T1000 (cell line): ENCODE measurements around the gene DNAH6.

Source experiments
- DNase-seq: peaks from one replicate; lab custom pipeline; 2025; ENCODE audit warnings: mixed read lengths; lab: John Stamatoyannopoulos, UW

Gene DNAH6

DNA sequence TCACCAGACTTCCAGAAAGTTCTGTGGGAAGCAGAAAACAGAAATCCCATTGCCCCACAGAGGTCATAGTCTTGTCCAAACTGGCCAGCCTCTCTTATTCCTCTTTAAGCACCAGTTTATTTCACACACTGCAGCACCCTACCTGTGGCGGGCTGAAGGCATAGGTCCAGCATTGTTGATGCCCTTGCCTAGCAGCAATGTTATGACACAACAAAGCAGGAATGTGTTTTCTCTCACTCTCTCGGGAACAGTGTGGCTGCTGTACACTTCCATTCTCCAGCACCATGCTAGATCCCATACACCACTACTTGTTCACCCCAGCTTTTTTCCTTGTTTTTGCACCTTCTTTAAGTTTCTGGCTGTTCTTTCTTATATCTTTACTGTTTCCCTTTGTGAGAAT is 181.6 kb downstream of the DNAH6 start:
- DNase-seq = no peak

DNA sequence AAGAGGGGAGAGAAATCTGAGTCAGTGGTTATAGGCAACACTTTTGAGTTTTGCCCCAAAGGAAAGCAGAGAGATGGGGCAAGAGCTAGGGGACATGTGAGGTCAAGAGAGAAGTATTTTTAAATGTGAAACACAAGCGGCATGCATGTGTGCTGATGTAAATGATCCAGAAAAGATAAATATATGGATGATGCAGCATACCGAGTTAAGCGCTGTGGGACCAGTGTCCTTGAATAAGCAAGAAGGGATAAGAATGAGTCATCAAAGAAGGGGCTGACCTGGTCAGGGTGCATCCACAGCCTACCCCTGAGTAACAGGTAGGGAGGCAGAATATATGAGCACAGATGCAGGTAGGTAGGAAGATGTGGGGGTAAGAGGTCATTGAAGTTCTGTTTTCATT is 183.7 kb downstream of the DNAH6 start:
- no peak for DNase-seq

DNA sequence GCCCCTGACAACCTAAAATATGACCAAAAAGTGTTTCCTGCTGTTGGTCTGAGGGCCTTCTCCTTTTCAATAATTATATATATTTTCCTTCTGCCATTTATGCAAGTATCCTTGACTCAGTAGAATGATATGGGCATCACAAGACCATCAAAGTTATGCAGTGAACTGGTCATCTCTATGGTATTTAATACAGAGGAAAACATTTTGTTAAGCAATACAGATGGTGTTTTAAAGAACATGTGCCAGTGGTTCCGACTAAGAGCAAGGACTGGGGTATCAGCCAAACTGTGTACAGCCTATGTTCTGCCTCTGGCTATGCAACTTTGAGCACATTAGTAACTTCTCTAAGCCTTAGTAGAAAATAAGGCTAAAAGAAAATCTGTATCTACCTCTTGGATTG is 185.6 kb downstream of the DNAH6 start:
- peak; percentile 8 for DNase-seq

DNA sequence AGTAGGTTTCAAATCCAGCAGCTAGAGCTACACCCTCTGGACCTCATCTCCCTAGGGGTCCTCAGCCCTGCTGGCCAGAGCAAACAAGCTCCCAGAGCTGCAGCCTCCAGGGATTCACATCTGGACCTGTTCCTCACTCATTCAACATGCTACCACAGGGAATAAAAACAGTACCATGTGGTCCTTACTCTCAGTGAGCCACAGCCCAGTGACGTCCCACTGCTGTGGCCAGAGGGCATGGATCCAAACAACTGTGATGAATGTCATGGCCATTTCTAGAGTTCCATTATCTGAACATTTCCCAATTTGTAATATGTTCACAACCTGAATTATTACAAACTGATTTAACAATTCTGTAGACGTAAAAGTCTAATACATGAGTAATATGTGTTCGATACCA is 186.6 kb downstream of the DNAH6 start:
- no peak for DNase-seq

DNA sequence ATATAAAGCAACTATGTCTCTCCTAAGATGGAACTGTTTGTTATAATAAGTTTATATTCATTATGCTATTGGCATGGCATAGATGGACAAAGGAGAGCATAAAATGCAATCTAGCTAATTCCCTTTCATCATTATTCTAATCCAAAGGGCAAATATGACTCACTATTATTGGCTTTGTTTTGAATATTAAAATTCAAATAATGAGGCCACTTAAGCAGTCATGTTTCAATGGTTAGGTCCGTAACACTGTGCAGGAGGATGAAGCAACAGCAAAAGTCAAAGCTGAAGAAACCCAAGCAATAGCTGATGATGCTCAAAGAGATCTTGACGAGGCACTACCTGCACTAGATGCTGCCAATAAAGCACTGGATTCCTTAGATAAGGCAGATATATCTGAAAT is 187.5 kb downstream of the DNAH6 start:
- no peak for DNase-seq

DNA sequence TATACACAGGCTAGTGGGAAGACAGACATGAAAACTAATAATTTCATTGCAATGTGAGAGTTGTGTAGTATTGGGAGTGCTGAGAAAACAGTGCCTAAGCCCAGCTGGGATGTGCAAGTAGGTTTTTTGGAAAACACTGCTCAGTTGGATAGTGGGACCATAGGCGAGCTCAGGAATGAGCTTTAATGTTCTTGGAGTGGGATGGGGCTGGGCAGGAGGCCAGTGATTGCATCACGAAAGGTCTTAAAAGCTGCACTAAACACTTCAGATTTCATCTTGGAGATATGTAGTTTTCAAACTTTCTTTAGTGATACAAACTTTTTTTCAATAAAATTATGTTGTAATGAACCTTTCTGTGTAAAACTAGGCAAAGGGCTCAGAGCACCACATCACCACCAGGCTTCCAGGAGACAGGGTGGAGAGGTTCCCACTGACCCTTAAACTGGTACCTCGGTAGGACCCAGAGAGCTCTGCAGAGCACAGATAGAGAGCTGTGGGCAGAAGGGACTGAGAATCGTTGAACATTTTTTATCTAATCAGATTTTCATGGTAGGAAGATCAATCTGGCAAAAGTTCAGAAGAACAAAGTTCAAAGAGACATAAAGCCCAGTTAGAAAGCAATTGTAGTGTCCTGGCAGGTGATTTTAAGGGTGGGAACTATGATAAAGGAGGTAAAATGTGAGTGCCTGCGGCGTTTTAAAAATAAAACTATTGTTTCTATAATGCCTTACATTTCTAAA is 188.4 kb downstream of the DNAH6 start:
- no peak for DNase-seq

DNA sequence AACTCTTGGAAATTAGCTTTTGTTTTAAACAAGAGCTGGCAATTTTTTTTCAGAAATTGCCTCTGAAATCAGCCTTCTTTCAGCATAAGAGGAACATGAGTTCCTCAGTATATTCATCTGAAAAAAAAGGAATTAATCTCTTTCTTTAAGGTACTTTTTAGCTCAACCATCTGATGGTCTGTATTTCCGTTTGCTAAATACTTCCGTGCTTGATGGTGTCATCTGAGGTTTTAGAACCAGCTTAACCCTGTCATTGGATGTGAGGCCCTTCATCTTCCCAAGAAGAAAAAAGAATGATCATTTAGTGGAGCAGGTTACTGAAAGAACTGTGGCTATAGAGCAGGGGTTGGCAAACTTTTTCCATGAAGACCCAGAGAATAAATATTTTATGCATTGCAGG is 189.6 kb downstream of the DNAH6 start:
- DNase-seq = no peak

DNA sequence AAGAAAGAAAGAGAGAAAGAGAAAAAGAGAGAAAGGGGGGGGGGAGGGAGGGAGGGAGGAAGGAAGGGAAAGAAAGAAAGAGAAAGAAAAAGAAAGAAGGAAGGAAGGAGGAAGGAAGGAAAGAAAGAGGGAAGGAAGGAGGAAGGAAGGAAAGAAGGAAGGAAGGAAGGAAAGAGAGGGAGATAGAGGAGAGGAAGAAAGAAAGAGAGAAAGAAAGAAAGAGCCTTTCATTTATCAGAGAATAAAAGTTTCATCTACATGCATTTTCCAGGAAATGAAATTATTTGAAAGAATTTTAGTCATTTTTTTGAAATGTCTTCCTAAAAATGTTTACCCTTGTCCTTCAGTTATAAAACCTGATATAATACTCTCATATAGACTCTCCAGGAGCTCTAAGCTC is 192.1 kb downstream of the DNAH6 start:
- no peak for DNase-seq

DNA sequence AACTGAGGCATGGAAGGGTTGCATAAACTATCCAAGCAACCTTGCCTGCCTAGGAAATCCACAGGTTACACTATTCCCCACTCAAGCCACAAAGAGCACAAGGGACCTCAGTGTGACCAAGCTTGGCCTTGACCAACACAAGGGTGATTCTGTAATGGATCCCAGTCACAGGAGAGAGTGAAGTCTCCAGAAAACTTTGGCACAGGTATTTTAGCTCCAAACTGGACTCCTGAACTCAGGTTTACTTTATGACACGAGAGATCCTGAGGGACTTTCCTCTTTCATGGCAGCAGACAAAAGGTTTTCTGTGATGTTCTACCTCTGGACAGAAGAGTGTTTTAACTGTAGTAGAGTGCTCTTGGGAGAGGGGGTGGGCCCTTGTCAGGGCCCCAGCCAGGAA is 195.4 kb downstream of the DNAH6 start:
- DNase-seq = no peak

DNA sequence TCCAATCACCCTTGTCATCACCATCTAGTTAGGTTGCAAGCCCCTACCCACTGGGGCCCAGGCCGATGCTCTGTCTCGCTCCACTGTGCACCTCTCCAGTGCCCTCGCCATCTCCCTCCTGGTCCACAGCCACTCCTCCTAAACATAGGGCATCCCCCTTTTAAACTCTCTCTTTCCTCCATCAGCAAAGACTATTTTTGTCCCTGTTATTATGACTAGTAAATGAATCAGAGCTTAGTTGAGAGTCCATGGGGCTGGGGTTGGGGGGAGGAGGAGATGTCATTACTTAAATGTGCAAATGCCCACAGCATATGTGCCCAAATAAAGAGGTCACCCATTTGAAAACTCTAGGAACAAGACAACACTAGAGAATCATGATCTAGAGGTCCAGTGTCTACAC is 197.1 kb downstream of the DNAH6 start:
- no peak for DNase-seq

DNA sequence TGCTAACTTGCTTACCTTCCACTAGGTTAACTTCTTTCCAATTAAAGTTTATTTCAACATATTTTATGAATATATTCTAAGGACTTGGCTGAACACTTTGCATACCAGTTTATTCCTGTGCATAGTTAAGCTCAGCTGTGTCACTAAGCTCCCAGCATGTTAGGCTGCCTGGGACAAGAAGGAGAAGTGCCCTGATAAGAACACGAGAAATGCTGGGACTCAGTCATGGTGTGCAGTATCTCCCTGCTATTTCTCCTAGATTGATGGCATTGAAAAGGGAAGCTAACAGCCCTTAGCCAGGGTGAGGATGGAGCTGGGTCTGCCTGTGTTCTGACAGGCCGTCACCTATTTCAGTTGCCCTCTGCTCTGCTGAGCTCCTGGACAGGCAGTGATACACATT is 200.3 kb downstream of the DNAH6 start:
- DNase-seq = no peak

DNA sequence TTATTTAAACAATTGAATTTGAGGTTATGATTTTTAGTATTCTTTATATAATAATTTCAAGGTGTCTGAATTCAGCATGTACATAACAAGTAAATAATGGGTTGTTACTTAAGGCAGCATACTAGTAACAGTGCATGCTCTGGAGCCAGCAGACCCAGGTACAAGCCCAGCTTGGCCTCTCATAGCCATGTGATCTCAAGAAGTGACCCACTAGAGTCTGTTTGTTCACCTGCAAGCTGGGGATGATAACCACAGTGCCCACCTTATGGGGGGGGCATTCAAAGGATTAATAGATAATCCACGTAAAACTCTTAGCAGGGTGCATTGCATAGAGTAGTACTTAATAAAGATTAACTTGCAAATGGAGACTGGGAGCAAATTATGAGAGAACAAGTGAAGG is 201.0 kb downstream of the DNAH6 start:
- DNase-seq = no peak

DNA sequence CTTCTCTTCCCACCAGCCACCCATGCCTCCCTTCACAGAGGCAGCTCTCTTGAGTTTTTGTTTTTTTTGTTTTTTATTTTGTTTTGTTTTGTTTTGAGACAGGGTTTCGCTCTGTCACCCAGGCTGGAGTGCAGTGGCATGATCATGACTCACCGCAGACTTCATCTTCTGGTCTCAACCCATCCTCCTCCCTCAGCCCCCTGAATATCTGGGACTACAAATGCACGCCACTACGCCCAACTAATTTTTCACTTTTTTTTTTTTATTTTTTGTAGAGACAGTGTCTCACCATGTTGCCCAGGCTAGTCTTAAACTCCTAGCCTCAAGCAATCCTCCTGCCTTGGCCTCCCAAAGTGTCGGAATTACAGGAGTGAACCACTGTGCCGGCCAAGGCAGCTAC is 203.1 kb downstream of the DNAH6 start:
- DNase-seq = no peak

DNA sequence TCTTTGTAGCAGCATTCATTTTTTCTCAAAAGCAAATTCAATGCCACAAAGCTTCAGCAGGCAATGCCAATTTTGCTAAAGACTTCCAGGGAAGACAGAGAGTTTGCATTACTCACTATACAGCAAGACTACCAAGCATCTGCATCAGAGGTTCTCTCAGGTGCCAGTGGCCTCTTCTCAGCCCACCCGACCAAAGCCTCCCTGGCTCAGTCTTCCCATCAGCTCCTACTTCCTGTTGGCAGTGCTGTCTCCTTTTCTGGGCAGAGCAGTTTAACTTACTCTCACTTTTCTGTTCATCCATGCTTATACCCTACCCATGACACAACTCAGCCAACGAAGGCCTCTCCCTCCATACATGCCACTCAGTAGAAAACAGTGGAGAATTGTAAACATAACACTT is 207.5 kb downstream of the DNAH6 start:
- DNase-seq = no peak

DNA sequence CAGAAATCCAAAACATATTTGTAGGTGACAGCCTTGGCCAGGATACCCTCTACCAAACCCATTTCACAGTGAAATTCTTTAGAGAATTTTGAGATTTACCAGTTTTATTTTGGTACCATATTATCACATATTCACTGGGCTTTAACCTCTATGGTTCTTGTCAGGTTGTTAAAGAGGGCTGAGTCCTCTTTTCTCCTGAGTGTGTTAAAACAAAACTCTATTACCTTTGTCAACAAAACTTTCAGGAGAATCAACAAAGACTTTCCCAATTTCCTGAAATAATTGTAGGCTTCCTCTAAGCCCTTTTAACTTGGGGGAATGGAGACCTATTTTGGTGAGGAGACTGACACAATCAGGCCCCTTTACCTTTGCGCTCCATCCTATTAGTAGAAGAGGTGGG is 209.4 kb downstream of the DNAH6 start:
- DNase-seq = no peak

DNA sequence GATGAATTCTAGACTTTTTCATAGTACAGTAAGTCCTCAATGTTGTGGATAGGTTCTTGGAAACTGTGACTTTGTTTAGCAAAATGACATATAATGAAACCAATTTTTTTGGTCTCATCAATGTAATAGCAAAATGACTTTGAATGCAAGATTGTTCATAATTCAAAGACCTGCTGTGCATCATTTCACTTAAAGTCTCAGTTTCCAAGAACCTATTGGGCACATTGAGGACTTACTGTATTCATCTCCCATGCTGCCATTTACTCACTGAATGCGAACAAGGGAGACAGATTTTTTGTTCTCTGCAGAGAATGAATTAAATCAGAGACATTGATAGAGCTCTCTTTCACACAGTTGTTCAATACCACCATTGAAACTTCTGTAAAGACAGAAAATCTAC is 211.0 kb downstream of the DNAH6 start:
- DNase-seq = no peak

DNA sequence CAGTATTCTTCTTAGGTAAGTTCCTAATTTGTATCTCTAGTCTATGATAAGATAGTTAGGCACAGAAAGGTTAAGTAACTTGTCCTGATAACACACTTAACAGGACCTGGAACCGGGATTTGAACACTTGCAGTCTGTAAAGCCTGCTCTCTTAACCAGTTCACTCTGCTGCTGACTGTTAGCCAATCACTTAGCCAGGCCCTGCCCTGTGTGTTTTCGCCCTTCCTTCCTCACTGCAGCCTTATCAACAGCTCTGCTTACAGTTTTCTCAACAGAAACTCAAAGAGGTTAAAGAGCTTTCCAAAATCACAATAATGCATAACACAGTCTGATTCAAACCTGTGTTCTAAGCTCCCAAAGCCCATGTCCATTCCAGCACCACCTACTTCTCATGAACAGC is 212.9 kb downstream of the DNAH6 start:
- DNase-seq = no peak

DNA sequence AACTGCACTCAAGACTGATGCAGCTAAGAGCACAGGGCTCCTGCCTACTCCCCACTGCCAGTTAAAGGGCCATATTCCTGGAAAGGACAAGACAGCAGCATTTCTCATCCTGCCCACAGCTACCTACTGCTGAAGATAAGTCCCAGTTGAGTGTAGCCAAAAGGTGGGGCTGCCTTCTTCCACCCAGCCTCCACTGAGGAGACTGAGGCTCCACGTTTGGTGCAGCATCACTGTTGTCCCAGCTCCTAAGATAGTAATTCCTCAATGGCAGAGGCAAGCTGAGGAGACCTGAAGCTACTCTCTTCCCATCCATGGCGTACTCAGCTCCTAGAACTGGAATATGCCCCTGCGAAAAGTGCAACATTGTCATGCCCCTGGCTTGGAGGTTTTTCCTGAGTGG is 214.9 kb downstream of the DNAH6 start:
- DNase-seq = no peak

DNA sequence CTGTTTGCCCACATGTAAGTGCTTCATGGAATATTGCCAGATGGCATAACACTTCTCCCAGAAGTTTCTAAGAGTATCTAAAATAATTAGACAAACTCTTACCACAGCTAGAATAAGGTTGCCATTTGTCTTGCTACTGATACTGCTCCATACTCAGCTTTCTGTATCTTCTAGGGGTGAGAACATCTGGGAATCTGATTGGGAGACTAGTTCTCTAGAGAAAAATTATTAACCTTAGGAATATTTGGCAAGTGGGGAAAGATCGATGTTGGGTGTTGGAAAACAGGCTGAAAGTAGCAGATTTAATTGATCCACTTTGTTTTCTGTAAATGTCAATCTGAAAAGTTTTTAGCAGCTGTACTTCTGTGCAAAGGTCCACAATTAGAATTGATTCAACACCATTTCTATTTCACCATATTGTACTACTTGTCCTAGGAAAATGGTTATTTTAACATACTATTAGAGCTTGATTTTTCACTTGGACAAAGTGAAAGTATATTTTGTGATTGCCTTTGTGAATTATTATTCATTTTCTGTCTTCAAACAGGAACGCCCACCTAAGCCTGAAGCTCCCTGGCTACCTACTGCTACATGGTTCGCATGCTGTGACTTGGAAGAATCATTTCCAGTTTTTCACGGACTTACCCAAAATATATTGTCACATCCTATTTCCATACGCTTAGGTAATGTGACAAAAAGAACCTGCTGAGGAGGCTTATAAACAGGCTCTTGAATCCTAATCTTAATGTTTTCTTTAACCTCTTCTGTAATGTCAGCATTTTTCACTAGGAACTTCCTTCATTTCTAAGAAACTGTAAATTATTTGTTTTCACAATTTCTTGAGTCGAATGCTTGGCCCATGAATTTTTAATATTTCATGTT is 216.8 kb downstream of the DNAH6 start:
- no peak for DNase-seq

DNA sequence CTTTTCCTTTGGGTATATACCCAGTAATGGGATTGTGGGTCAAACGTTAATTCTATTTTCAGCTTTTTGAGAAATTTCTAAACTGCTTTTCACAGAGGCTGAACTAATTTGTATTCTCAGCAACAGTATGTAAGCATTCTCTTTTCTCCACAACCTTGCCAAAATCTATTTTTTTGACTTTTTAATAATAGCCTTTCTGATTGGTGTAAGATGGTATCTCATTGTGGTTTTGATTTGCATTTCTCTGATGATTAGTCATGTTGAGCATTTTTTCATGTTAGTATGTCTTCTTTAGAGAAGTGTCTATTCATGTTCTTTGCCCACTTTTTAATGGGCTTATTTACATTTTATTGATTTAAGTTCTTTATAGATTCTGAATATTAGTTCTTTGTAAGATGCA is 219.1 kb downstream of the DNAH6 start:
- no peak for DNase-seq

DNA sequence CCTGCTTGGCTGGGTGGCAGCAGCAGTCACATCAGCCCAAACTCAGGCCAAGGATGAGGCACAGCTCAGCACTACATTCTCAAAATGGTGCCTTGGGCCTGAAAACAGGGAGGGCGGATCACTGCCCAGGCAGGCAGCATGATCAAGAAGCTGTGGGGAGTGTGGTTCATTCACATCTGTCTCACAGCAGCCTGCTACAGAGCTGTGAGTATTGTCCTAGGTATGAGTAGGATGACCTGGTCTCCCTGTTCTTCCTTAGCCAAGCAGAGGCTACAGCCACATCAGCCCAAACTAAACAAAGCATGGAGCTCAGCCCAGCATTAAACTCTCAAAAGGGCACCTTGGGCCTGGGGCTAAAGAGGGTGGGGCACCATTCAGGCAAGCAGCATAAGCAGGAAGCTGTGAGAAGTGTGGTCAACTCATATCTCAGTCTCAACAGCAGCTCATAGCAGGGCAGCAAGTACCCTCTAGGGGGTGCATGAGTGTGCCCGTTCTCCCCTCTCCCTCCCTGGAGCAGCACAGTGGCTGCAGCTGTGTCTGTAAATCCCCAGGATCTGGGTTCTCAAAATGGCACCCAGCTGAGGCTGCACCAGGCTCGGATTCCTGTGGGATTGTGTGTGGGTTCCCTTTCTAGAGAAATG is 225.0 kb downstream of the DNAH6 start:
- peak; percentile 63 for DNase-seq

DNA sequence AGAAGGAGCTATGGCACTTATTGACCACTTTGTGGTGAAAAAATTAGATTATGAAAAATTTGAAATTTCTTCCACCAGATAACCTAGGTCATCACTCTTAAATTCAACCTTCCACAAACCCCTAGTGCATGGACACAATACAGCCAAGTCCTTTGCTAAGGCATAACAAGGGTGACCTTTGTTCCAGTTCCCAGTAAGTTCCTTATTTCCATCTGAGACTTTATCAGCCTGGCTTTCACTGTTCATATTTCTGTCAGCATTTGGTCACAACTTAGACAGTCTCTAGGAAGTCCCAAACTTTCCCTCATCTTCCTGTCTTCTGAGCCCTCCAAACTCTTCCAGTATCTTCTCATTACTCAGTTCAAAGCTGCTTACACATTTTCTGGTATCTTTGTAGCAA is 232.0 kb downstream of the DNAH6 start:
- DNase-seq = no peak

DNA sequence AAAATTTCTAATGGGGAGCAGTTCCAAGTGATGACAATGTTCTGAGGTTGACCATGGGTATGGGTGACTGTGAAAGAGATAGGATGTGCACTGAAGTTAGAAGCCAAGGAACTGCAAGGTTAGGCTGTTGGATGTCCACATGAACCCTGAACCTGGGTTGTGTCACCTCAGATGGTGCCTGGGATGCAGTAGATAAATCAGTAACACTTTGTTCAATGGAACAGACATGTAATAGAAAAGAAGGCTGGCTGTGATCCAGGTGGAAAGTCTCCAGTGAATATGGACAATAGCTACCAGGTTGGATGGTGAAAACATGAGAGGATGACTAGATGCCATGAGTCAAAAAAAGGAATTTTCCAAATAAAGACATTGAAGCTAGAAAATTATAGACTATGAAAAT is 233.1 kb downstream of the DNAH6 start:
- no peak for DNase-seq
